Measurements from ENCODE around the gene ANO1.
A peak's percentile ranks its signal among the peaks of the same experiment; 100 is the strongest.

ANO1 gene

DNA sequence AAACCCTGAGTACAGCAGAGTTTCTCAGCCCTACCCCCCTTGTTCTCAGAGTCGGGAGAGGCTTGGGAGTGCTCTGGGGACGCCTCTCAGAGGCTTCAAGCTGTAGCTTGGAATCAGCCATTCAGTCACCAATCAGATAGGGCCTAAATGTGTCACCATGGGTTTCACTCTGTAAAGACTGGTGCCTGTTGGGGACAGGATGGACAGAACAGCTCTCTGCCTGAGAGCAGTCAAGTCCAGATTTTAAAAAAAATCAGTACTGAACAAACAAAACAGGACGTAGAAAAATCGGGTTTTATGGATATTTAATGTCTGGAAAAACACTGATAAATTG is 126.3 kb downstream of the ANO1 start:
- H3F3A ChIP-seq (ENCODE audit: insufficient read depth), result no peaks in the 10 kb centered on the region; the same call in 1 of the 2 replicates
- H4K20me1 ChIP-seq (ENCODE audit: low read depth, low read length), result peaks cover 11% of the 10 kb centered on the region; the same call in 1 of the 2 replicates
- peak overlapping the region; percentile 98 for H3K9ac ChIP-seq (ENCODE audit: low read length)
- TF ChIP-seq, protein P1, sequence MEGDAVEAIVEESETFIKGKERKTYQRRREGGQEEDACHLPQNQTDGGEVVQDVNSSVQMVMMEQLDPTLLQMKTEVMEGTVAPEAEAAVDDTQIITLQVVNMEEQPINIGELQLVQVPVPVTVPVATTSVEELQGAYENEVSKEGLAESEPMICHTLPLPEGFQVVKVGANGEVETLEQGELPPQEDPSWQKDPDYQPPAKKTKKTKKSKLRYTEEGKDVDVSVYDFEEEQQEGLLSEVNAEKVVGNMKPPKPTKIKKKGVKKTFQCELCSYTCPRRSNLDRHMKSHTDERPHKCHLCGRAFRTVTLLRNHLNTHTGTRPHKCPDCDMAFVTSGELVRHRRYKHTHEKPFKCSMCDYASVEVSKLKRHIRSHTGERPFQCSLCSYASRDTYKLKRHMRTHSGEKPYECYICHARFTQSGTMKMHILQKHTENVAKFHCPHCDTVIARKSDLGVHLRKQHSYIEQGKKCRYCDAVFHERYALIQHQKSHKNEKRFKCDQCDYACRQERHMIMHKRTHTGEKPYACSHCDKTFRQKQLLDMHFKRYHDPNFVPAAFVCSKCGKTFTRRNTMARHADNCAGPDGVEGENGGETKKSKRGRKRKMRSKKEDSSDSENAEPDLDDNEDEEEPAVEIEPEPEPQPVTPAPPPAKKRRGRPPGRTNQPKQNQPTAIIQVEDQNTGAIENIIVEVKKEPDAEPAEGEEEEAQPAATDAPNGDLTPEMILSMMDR (IDR thresholded peaks at IDR 0.05; ENCODE audit: insufficient read depth, low read length, poor library complexity, severe bottlenecking), result no peak
- TF ChIP-seq EZH2phosphoT487 (conservative IDR thresholded peaks at IDR 0.05; ENCODE audit: low read length), result no peak
- H3K4me3 ChIP-seq (ENCODE audit: insufficient read depth, low read length, poor library complexity, severe bottlenecking), result peak overlapping the region; percentile 99
- no peaks in the 10 kb centered on the region for H3K9me3 ChIP-seq (ENCODE audit: insufficient read depth, low read length)
- H3K9me2 ChIP-seq (replicated peaks; ENCODE audit: insufficient read depth, low read length), result no peaks in the 10 kb centered on the region
- H3K79me2 ChIP-seq (ENCODE audit: insufficient read depth, low read length), result peaks cover 34% of the 10 kb centered on the region
- H3K36me3 ChIP-seq (ENCODE audit: low read length), result peaks cover 2% of the 10 kb centered on the region; the same call in 1 of the 2 replicates
- H3K27ac ChIP-seq (ENCODE audit: low read depth, low read length), result no peak overlapping the region
- peak overlapping the region; percentile 71 for H3K4me2 ChIP-seq (ENCODE audit: low read depth, low read length, poor library complexity, severe bottlenecking)
- H2AFZ ChIP-seq (ENCODE audit: low read depth, low read length, severe bottlenecking), result no peak overlapping the region
- H3K27me3 ChIP-seq (ENCODE audit: low read length), result no peaks in the 10 kb centered on the region

GRCh38 chr11:70205049-70205725 is 127.1 kb downstream of the ANO1 start:
- no peaks in the 10 kb centered on the region for H3K9me2 ChIP-seq (replicated peaks; ENCODE audit: insufficient read depth, low read length)
- peaks cover 34% of the 10 kb centered on the region for H3K79me2 ChIP-seq (ENCODE audit: insufficient read depth, low read length)
- no peaks in the 10 kb centered on the region; the same call in 1 of the 2 replicates for H3F3A ChIP-seq (ENCODE audit: insufficient read depth)
- H3K36me3 ChIP-seq (ENCODE audit: low read length), result peaks cover 2% of the 10 kb centered on the region; the same call in 1 of the 2 replicates
- no peak overlapping the region for H2AFZ ChIP-seq (ENCODE audit: low read depth, low read length, severe bottlenecking)
- H3K4me2 ChIP-seq (ENCODE audit: low read depth, low read length, poor library complexity, severe bottlenecking), result no peak overlapping the region
- no peak for TF ChIP-seq EZH2phosphoT487 (conservative IDR thresholded peaks at IDR 0.05; ENCODE audit: low read length)
- TF ChIP-seq, protein P1 (IDR thresholded peaks at IDR 0.05; ENCODE audit: insufficient read depth, low read length, poor library complexity, severe bottlenecking), result no peak
- no peaks in the 10 kb centered on the region for H3K27me3 ChIP-seq (ENCODE audit: low read length)
- H3K9me3 ChIP-seq (ENCODE audit: insufficient read depth, low read length), result no peaks in the 10 kb centered on the region
- H3K4me3 ChIP-seq (ENCODE audit: insufficient read depth, low read length, poor library complexity, severe bottlenecking), result no peak overlapping the region
- H3K9ac ChIP-seq (ENCODE audit: low read length), result no peak overlapping the region
- no peak overlapping the region for H3K27ac ChIP-seq (ENCODE audit: low read depth, low read length)
- H4K20me1 ChIP-seq (ENCODE audit: low read depth, low read length), result peaks cover 11% of the 10 kb centered on the region; the same call in 1 of the 2 replicates

DNA sequence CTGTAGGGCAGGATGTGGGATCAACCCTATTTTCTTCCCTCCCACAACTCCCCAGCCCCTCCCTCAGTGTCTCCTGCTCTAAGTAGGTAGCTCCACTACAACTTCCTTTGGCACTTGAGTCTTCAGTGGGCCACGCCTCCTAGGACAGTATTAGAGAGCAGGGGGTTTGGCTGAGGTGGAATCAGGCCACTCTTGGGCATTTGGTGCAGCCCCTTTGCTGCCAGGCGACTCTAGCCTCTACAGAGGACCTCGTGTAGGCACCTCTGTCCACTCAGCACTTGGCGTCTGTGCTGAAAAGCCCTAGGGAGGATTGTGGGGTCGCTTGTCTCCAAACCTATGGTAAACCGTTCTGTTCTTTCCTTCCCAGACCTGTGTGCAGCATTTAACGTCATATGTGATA is 127.6 kb downstream of the ANO1 start:
- Histone ChIP-seq H4K20me1 (ENCODE audit: low read depth, low read length) (peaks cover 11% of the 10 kb centered on the region; the same call in 1 of the 2 replicates), H3K9me3 (ENCODE audit: insufficient read depth, low read length) (no peaks in the 10 kb centered on the region), H3K36me3 (ENCODE audit: low read length) (peaks cover 2% of the 10 kb centered on the region; the same call in 1 of the 2 replicates), H3F3A (ENCODE audit: insufficient read depth) (no peaks in the 10 kb centered on the region; the same call in 1 of the 2 replicates), H3K27ac (ENCODE audit: low read depth, low read length) (no peak overlapping the region), H3K79me2 (ENCODE audit: insufficient read depth, low read length) (peaks cover 34% of the 10 kb centered on the region), H3K27me3 (ENCODE audit: low read length) (no peaks in the 10 kb centered on the region), H3K9ac (ENCODE audit: low read length) (no peak overlapping the region), H3K9me2 (replicated peaks; ENCODE audit: insufficient read depth, low read length) (no peaks in the 10 kb centered on the region), H3K4me3 (ENCODE audit: insufficient read depth, low read length, poor library complexity, severe bottlenecking) (no peak overlapping the region), H3K4me2 (ENCODE audit: low read depth, low read length, poor library complexity, severe bottlenecking) (no peak overlapping the region), H2AFZ (ENCODE audit: low read depth, low read length, severe bottlenecking) (no peak overlapping the region)
- TF ChIP-seq, protein P1 (IDR thresholded peaks at IDR 0.05; ENCODE audit: insufficient read depth, low read length, poor library complexity, severe bottlenecking), result no peak
- no peak for TF ChIP-seq EZH2phosphoT487 (conservative IDR thresholded peaks at IDR 0.05; ENCODE audit: low read length)

All from SU-DHL-6 (cell line).